HG02973 (cell line): Measurements from ENCODE around the gene GSC2.
"Not testable (repeated sequence)": the region's sequence is repeated elsewhere in the genome, so short reads cannot be mapped to it uniquely, and the experiment has no call there.

ENCODE experiments used
- ATAC-seq: cut with Tn5 transposase; IDR thresholded peaks from one replicate; pipeline ENCODE4 v1.9.1; 2021; ENCODE audit warnings: moderate library complexity; ENCODE audit not compliant: unreplicated experiment

Gene GSC2

GRCh38 chr22:19156109-19156508, 6.0 kb upstream of the GSC2 start:
- not testable (repeated sequence) for ATAC-seq

- ATAC-seq: no peak
These were observed 3.1 kb upstream of the GSC2 start for GRCh38 chr22:19152942-19153883.

DNA sequence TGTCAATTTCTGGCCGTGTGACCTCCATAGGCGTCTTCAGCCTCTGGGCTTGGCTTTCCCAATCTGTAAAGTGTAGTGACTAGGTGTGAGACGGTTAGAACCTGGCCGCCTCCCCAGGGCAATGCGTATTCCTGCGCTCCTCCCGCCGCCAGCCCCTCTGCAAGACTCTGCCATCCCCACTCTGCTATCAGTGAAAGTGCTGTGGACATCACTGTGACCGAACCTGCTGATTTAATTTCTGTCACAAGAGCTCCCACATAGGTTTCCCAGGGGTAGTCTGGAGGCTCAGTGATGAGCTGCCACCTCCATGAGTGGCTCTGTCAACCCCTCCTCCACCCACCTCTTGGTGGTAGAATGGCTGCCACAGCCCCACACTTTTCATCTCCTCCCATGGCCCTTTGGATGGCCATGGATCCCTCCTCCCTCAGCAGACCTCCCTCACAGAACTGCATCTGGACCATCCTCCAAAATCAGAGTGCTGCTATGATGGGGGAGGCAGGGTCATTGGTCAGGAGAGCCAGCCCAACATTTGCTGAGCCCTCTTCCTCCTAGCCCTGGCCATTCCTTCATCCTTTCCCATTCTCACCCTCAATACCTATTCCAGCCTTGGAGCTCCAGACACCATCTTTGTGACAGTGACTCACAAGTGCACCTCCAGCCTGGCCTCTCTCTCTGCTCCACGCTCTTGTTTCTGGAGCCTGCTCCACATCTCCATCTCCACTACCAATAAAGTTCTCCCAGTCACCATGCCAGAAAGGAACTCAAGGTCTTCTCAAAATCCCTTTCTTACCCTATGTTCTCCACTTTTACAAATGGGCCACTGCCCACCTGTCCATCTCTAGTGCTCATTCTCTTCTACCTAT, 1.5 kb upstream of the GSC2 start:
- ATAC-seq: no peak

DNA sequence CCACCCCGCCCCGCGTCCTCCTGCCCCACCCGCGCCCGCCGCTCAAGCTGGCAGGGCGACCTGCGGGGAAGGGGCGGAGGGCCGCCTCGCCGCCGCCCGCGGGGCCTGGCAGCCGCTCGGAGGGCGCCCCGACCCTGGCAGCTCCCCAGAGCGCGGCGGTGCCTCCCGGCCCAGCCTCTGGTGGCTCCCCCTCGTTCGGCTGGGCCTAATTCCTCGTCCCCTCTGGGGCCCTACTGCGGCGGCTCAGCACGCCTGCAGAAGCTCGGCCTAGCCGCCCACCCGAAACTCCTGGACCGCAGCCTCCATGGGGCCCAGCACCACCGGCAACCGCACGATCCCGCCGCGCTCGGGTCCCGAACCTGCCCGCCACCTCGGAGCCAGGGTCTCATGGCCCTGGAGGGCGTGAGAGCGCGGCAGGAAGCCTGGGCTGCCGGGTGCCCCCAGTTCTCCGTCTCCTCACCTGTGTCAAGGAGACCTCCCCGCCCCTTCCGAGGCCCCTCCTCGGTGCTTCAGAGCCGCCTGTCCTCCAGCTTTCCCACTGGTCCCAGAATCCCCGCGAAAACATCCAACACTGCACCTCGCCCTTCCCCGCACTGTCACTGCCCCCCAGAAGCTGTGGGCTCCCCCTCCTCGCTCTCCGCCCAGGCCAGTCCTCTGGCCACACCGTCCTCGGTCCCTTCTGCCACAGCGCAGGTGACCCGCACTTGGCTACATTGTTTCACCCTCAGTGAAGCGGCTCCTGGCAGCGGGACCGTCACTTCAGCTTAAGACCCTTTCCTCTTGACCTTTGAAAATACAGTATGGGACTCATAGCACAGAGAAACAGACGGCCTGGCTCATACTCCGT, 613 bp upstream of the GSC2 start:
- no peak for ATAC-seq

DNA sequence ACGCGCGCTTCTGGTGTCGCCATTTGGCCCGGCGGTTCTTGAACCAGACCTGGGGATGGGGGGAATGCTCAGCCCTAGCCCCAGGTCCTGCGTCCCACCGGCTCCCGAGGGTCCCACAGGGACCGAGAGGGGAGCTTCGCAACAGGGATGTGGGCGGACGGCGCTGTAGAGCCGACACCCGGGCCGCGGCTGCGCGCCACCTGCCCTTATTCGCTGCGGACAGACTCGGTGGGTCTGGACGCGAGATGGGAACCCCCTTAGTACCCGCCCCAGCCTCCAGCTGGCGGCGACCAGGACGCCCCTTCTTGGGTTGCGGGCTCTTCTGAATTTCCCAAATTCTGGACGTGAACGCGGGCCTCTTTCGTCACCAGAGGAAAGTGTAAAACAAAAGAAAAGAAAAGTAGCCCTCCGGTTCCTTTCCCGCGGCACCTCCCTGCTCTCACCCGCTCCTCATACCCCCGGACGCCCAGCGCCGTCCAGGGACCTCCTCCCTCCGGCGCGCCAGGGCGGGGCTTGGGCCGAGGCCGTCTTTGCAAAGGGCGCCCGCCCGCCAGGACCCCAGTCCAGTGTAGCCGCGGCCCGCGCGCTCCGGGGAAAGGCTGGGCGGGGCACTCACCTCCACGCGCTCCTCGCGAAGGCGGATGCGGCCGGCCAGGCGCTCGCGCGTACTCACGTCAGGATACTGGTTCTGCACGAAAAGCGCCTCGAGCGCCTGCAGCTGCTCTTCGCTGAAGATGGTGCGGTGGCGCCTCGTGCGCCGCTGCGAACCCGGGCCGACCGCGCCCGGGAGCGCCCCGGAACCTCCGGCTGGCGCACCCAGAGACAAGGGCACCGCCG, 827 bp downstream of the GSC2 start:
- ATAC-seq: no peak

GRCh38 chr22:19148417-19149046, 1.6 kb downstream of the GSC2 start:
- ATAC-seq: no peak

- ATAC-seq: no peak
These were observed 2.8 kb downstream of the GSC2 start for GRCh38 chr22:19147195-19147780.

- ATAC-seq: no peak
These were observed 3.7 kb downstream of the GSC2 start for GRCh38 chr22:19146215-19146968.

DNA sequence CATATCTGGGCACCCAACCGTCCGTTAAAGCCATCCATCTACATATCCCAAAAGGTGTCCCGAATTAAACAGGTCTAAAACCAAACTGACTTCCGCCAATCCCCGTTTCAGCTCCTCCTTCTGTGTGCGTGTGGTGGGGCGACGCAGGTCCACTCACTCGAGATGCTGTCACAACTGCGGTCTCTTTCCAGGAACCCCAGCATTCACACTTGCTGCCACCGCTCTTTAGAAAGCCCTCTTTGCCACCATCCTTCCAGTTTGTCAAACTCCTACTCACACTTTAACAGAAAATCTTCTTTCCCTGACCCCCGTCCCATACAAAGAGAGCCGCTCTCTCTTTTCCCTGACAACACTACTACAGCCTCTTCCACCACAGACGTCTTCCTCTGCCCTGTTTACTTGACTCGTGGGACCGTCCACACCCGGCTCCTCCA, 6.1 kb downstream of the GSC2 start:
- ATAC-seq: no peak

- ATAC-seq: no peak
These were observed 6.9 kb downstream of the GSC2 start for GRCh38 chr22:19143212-19143611.

- no peak for ATAC-seq
These were observed 7.7 kb downstream of the GSC2 start for GRCh38 chr22:19142394-19142793.

GRCh38 chr22:19139974-19140373, 10.1 kb downstream of the GSC2 start:
- ATAC-seq: no peak

DNA sequence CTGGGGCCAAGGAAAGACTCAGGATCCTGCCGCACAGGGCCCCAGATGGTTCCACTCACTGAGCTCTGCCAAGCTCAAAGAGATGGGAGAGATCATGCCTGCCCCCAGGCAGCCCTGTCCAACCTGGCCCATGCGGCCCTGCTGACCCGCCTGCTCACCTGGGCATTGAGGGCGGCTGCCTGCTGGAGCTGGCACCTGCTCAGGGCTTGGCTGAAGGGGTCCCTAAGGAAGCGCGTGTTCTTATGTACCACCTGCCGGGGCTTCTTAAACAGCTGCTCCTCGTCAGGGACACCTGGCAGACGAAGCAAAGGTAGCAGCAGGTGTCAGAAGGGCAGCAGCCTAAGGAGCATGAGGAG, 11.1 kb downstream of the GSC2 start:
- no peak for ATAC-seq

GRCh38 chr22:19138217-19139000, 11.7 kb downstream of the GSC2 start:
- ATAC-seq: no peak

DNA sequence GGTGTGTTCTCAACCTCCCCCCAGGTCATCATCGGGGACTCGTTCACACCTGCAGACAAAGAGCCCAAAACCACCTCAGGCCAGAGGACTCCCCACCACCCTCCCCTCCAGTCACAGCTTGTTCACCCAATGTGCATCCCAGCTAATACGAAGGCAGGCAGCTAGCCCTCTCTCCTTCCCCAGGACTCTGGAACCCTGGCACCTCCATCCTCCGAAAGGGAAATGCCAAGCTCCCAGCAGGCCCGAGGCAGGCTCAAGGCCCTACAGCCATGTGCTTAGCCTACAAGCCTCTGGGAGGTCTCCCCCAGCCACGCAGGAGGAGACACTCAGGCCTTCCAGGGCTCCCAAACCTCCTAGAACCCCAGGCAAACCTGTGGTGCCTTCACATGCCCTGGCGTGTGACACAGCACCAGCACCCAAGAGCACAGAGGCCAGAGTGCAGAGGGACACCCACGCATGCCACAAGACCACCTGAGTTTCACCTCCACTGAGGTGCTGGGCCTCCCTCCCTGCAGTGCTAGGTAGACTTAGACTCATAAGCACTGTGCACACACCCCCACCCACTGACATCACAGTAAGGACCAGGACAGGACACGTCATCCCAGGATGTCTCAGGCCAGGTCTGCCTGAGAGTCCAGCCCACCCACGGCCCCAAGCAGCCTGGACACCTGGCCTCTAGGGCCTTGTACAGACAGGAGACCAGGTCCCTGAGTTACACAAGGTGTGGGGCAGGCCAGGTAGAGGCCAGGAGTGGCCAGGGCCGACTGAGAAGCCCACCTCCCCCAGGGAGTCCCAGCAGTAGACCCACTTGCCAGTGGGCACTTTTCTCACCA, 12.5 kb downstream of the GSC2 start:
- no peak for ATAC-seq

DNA sequence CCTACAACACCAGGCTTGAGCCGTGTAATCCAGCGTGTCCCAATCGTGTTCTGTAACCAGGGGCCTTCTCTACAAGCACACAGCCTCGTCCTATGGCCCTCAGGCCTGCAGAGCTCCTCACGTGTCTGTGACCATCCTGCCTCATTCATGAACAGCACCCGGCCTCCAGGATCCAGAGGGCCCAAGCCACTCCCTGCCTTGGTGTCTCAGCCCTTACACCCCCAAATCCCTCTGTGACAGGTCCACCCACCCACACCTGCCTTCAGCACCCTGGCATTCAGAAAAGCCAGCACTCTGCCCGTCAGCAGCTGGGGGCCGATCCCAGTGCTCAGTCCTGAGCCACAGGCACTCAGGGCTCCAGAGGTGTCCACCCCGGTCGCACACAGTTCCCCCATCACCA, 13.2 kb downstream of the GSC2 start:
- ATAC-seq: no peak

- ATAC-seq: no peak
These were observed 15.2 kb downstream of the GSC2 start for GRCh38 chr22:19134874-19135273.
